ENCODE measurements around the gene TBC1D17.

Gene TBC1D17

DNA sequence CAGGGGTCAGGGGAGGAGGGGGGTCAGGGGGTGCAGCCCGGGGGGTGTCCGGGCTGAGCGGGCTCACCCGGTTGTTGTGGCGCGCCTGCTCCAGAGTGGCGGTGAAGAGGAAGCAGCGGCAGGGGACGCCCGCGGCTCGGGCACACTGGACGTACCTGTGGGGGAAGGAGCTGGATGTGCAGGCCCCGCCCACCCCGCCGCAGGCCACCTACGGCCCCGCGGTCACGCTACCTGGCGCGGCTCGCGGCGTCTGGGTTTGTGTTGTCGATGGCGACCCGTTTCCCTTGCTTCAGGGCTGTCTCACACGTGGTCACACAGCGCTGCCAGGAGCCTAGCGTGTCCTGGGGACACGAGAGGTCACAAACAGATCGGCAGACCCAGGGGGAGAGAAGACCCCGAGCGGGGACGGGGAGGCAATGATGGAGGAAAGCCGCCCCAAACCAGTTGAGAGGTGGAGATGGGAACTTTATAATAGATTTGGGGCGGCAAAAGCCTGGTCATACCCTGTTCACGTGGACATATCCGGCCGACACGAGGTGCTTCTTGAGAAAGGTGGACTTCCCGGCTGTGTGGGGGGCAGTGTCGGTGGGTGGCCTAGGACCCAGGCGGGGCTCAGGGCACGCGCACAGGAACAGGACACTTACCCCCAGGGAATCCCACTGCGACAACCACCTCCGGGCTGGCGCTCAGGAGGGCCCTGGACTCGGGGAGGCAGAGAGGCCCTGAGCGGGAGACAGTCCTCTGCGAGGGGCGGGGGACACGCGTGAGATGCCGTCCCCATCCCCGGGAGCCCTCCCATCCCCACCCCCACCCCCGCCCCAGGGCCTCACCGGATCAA lies 15.7 kb upstream of the TBC1D17 start:
- DNase-seq (ENCODE audit: low read depth): no peak

DNA sequence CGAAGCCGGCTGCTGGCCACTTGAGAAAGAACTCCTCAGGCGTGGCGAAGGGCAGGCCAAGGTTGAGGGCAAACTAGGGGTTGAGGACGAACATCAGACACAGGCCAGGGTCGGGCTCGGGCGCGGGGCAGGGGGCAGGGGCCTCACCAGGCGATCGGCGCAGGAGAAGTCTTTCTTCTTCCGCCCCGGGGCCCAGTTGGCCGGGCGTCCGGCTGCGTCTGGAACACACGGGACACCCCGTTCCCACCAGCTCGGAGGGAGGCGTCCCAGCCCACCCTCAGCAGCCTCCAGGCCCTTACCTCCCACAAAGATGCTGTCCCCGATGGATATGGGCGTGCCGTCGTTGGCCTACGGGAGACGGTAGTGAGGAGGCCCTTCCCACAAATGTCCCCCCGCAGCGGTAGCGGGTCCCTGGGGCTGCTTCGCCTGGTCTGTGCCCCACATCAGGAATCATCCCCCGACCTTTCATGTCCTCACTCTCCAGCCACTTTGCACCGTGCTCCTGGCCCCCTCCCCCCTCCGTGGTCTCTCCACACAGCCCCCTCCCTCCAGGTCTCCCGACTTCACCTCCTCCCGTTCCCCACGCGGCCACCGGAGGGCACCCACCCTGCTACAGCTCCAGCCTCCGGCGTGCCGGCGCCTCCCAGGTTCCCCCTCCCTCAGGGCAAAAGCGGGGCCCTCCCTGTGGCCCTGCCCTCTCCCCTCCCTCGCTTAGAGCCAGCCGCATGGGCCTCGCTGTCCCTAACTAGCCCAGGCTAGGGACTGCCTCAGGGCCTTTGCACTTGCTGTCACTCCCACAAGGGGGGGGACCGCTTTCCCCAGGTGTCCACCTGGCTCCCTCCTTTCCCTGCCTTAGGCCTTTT lies 14.9 kb upstream of the TBC1D17 start:
- DNase-seq (ENCODE audit: low read depth): no peak

DNA sequence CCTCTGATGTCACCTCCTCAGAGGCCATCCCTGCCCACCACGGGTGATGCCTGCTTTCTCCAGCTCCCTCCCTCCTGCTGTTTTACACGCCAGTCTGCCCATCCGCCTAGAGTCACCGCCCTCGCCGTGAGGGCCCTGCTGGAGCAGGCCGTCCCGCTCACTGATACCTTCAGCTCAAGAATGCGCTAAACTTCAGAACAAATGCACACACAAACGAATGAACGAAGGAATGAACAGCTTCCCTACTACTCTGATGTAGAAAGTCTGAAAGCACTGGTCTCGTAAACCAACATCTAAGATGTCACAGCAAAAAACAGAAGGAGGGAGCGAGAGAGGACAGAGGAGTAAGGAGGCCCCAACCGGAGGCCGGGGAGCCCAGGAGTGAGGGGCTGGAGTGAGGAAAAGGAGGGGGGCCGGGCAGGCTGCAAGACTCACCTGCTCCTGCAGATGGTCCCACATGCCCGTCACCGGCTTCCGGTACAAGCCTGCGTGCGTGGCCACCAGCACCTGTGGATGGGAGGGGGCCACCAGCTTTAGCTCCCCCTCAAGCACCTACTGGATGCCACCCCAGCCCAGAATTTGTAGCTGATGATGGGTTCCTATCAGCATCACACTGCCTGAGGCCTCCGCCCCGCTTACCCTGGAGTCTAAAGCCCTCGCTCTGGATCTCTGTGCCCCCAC lies 14.1 kb upstream of the TBC1D17 start:
- no peak for DNase-seq (ENCODE audit: low read depth)

DNA sequence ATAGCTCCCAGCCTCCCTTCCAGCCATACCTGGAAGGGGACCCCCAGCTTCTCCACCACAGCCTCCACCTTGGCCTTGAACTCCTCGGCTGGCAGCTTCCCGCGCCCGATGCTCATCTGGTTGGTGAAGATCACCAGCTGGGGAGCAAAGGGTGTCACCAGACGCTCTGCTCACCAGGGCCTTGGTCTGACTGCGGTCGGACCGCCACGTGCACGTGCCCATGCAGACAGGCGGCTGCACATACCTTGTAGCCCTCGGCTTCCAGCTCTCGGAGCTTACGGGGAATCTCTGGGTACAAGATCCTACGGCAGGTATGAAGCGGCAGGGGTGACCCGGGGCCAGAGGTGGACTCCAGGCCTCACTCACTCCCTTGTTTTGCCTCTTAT lies 13.6 kb upstream of the TBC1D17 start:
- DNase-seq (ENCODE audit: low read depth): no peak

DNA sequence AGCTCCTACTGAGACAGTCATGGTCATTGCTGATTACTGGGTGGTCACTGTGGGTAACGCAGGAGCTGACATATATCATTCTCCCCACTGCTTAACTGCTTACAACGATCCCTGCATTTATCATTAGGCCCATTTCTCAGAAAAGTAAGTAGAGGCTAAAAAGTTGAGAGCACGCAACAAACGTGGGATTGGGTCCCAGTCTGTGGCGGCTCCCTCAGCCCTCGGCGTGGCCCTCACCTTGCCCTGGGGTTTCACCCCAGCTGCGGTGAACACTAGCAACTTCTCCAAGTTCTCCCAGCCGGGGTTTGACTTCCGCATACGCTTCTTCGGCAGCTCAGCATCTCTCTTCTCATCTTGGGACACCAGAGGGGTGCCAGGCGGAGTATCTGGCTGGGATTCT lies 12.6 kb upstream of the TBC1D17 start:
- no peak for DNase-seq (ENCODE audit: low read depth)

DNA sequence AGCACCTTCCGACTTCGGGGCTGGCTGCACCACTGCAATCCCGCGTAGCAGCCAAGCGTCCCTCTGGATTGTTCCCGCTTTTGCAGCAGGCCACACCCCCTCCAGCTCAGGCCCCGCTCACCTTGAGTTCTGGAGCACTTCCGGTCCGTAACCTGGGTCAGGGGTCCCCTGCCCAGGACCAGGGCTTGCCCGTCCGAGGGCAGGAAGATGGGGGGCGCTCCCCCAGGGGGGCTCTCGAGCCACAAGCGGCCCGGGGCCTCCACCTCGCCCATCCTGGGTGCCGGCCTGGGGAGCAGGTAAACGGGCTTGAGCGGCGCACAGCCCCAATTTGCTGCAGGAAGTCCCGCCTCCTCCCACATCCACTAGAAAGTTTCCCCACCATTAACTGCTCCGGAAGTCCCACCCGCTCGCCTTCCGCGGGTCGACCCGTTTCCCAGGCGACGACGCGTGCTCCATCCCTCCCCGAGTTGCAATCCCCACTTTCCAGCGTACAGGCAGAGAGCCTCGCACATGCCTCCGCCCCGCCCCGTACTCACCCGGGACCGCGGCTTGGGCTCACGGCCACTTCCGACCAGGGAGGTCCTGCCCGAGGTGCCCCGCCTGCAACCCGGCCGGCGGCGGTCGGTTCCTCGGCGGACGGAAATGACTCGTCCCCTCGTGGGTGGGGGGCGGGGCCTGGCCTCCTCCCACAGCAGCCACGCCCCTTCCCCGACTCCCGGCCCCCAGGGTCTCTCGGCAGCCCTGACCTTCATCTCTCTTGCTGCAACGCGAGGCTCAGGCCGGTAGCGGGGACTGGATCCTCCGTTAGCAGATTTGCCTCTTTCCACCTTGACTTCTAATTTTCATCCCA lies 10.3 kb upstream of the TBC1D17 start, which contains the start of gene PNKP:
PNKP (minus strand) TSS at position 644 of the 850 bp plus-strand sequence; CDS start at position 272, 372 bp downstream.
- DNase-seq (ENCODE audit: low read depth): no peak

DNA sequence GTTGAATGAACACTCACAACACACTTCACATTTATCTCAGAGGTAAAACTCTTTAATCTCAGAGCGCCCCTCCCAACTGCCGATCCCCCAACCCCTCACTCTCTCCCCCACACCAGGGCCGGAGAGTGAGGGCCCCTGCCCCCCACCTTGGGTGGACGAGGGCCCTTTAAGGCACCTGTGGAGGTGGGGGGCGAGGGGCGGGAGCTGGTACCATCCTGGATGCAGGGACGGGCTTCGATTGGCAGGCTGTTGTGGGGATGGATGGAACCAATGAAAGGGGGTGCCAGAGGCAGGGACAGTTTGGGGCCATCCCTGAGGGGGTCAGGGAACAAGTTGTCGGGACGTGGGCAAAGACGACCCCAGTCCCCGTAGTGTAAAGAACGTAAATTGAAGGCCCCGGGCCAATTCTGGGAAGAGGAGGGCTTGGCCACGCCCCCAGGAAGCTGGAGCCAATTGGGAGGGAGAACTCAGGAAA lies 8.5 kb upstream of the TBC1D17 start:
- no peak for DNase-seq (ENCODE audit: low read depth)

DNA sequence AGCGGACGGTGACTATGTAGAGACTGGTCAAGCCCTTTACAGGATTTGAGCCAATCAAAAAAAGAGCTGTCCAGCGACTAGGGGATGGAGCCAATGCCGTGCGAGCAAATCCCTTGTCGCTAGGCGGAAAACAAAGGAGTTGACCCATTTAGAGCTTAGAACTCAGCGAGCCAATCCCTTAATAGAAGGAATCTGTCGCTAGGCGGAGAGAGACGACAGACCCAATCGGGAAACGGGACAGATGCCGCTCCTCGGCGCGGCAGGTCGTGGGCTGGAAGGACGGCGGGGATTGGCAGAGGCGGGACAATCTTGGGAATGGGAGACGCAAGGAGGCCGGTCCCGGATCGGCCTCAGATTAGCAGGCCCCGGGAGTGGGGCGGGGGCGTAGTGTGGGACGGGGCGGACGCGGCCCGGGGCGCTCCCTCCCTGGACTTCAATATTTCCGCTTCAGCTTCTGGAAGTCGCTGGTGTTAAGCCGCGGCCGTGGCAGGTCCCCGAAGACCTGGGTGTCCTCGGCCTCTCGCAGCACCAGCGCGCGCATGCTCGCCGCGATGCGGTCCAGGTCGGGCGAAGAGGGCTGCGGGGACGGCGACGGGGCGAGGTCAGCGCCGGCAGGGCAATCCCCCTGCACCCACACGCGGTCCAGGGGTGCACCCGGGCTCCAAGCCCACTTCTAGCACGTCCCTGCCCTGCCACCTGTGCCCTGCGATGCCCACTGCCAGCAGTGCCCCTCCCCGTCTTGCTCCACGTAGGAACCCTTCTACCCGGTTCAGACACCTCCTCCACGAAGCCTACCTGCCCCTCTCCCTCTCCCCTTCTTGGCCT lies 7.8 kb upstream of the TBC1D17 start:
- peak; percentile 100 for DNase-seq (ENCODE audit: low read depth)

DNA sequence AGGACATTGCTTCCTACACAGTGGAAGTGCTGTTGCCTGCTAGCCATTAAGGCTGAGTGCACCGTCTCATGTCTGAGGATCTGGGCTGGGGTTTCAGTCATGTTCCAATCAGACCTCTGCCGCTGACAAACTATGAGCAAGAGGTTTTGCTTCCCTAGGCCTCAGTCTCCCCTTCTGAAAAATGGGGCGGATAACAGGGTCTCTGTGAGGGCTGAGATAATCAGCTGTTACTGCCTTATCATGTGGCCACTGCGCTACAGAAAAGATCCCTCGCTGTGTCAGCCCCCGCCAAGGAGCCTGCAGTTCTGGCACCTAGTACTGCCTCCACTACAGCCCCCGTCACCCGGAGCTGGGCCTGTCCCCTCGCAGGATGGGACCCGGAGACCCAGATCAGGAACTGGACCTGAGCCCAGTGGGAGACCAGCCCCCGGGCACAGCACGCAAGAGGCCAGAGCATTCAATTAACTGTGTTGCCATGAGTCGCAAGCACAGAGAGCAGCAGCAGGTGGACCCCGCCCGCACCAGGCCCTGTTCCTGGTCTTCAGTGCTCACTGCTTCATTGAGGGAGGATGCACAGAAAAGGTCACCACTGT lies 7.1 kb upstream of the TBC1D17 start:
- no peak for DNase-seq (ENCODE audit: low read depth)

DNA sequence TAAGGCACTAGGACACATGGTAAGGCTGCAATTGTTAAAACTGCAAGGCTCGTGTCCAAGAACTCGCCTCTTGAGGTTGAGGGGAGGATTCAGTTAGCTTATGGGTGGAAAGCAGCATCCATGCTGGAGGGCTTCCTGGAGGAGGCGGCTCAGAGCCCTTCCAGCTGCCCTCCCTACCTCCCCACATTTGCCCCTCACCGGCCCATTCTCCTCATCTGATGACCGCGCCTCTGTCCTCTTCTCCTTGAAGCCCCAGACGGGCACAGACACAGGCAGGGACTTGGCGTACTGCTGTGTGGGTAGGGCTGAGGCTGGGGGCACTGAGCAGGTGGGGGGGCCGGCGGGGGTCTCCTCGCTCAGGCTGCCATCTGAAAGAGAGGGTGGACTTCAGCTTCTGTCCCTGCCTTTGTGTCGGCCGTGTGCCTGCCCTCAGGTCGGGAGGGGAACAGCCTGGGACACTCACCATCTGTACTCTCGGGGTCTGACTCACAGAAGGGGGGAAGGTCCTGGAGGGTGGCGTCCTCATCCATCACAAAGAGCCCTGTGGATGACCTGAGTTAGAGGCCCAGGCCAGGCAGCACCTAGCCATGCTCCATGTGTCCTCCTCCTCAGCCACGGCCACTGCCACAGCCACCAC lies 6.0 kb upstream of the TBC1D17 start:
- no peak for DNase-seq (ENCODE audit: low read depth)

DNA sequence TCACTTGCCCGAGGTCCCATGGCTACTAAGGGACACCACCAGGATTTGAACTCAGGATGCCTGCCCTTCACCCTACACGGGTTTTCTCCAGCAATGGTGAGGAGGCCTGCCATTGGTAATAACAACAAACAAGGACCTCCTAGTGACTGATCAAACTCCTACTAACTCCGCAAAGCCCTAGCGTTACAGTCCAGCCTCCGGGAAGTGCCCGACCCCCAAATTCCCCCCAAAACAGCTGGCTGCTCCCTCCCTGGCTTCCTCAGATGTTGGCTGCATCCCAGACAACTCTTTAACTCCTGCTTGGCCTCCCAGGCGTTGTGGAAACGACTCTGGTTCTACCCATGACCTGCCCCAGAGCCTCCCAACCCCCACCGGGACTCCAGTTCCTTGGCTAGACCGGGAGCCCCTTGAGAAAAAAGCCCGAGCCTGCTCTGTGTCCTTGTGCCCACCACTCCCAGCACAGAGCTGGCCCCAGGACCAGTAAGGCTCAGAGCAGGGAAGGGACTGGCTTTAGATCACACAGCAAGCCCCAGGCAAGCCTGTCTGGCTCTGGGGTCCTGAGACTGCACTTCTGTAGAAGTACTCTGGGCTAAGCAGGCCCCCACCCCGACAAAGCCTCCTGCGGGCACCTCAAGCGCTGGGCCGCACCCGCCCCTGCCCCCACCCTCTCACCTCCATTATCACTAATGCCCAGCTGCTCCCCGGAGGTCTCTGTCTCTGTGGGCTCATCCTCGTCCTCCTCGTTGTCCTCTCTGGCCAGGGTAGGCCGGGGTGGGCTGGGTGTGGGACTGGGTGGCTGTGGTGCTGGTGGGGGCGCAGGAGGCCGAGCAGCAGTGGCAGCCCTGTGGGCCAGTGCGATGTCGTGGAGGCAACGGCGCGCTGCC lies 5.0 kb upstream of the TBC1D17 start:
- no peak for DNase-seq (ENCODE audit: low read depth)

DNA sequence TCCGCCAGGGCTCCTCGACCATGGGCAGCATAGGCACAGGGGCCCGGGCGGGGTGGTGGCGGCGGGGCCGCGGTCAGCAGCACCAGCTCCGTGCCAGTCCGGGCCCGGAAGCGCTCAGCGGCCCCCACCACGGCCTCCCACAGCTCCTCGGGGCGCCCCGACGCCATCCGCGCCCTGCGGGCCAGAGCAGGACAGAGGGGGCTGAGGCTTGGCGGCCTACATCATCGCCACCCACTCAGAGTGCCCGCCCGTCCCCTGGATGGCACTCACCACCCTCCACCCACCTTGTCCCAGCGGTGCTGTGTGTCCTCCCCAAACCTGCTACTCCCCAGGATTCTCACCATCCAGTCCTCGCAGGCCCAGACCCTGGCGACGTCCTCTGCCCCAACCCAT lies 4.4 kb upstream of the TBC1D17 start:
- DNase-seq (ENCODE audit: low read depth): no peak

DNA sequence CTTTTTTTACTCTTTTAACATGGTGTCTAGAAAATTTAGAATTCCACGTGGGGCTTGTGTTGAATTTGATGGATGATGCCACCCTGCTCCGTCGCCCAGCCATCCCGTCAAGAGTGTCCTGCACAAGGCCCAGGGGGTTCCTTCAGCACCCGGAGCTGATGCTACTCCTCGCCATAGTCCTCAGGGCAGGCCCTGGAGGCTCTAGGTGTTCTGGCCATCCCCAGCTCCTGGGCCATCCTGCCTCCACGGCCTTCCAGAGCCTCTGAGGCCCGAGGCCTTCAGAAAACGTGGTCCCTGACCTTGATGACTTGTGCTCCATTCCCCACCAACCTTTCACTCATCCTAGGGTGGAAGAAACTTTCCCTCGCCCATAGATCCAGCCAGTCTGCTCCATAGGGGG lies 3.7 kb upstream of the TBC1D17 start:
- no peak for DNase-seq (ENCODE audit: low read depth)

DNA sequence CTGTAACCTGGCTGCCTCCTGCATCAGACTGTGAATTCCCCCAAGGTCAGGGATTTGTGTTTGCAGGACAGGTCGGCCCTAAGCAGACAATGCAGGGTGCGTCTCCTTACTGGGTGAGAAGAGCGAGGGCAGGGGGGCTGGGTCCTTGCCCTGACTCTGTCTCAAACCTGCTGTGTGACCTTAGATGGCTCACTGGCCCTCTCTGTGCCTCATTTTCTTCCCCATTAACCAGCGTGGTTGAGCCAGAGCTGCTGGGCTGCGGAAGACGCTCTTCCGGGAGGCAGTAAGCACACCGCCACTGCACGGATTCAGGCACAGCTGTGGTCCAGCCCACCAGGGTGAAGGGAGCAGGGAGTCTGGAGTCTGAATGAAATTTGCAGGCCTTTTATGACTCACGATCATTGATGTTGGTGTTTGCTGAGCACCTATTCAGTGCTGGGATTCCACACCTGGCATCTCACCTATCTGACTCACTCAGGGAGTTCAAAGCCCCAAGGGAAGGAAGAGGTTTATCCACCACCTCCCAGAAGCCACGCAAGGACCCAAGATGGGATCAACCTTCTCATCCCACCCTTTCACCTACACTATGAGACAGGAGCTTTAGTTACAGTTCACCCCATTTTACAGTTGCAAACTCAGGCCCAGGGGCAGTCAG lies 2.9 kb upstream of the TBC1D17 start:
- DNase-seq (ENCODE audit: low read depth): no peak

DNA sequence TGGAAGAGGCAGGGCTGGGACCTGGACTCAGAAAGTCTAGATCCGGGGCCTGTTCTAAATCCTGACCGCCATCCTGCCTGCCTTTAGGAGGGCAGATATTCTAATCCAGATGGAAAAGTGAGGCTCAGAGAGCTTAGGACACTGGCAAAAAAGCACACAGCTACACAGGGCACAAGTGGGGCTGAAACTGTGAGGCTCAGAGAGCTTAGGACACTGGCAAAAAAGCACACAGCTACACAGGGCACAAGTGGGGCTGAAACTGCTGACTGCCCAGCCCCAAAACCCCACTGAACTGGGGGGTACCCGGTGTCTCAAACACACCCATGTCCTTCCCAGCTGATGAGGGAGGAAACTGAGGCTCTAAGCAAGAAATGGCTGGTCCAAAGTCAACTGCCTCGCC lies 2.3 kb upstream of the TBC1D17 start:
- no peak for DNase-seq (ENCODE audit: low read depth)

DNA sequence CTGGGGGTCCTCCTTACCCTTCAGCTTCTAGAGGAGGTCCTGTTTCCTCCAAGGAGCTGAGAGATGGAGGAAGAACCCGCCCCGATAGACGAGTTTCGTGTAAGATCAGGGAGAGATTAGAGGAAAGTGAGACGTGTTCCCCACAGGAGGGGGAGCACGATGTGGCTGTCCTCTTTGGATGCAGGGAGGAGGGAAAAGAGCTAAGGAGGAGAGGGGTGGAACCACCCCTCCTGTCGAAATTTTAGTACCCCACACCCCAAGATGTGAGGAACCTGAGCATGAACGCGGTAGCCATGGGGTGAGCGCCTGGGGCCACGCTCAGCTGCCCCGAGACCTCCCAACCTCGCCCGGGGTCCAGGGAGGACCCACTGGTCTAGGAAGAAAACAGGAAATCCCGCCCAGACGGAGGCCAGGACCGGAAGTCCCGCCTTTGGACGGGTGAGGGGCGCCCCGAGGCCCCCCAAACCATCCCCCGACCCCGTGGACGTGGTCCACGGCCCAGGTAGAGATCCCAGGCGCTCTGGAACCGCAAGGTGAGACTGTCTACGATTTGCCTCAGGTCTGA lies 1.6 kb upstream of the TBC1D17 start:
- no peak for DNase-seq (ENCODE audit: low read depth)

DNA sequence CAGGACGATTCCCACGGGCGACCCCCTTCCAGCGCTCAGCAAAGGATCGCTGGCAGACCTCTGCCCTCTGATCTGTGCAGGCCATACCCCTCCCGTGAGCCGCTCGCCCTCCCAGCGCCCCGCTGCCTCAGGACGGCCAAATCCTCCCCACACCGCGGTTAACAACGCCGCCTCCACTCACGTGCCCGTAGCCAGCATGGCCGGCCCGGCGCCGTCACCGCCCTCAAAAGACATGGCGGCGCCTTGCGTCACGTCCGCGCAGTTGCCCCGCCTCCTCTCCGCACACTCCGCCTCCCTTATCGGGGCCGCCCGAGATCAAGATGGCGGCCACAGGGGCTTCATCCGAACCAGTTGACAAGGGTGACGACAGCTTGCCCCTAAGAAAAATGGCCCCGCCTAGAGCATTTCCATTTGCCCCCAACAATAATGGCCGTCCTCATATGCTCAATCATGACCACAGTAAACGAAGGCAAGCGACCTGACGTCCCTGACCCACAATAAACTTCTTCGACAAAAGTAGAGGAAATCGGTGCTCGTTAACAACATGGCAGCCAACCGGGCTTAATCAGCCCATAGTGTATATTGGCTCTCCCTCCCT lies 981 bp upstream of the TBC1D17 start:
- DNase-seq (ENCODE audit: low read depth): peak; percentile 97

All from non-pigmented ciliary epithelial cell (primary cell).